Measurements from ENCODE around the gene RO60.

- TF ChIP-seq CTCF (IDR thresholded peaks at IDR 0.05) (no peak), EZH2 (IDR thresholded peaks at IDR 0.05; ENCODE audit: borderline replicate concordance, insufficient read depth, low read depth, low read length, poor library complexity, severe bottlenecking) (no peak)
These were observed 29.1 kb upstream of the RO60 start for GRCh38 chr1:193030280-193030679.
